Fibroblast of villous mesenchyme (primary cell): ENCODE results near the gene NPIPB6. TPM values are rescaled to one million over a fixed set of nuclear protein-coding genes. Genes with fewer than 3 reads are reported as not detected.
"Not testable (repeated sequence)": the region's sequence is repeated elsewhere in the genome, so short reads cannot be mapped to it uniquely, and the experiment has no call there.

Source experiments
- DNase-seq: peaks from one replicate; pipeline ENCODE4 v3.0.0-alpha.2; 2010; ENCODE audit warnings: low read depth
- H3K4me3 ChIP-seq: 2 replicates; pipeline ENCODE4 v1.5.1; 2011; ENCODE audit warnings: low read depth, mild to moderate bottlenecking, low read length
- total RNA-seq: library from RNA; depleted of rRNA; stranded (reverse); fragments of >200 nt; gene quantifications from 2 replicates; pipeline ENCODE4 v1.2.3, GENCODE V29; 2012

The NPIPB6 gene
- not detected in 2 replicates for total RNA-seq

- not testable (repeated sequence) for H3K4me3 ChIP-seq, DNase-seq
Observed at GRCh38 chr16:28363408-28363807, at the start of gene NPIPB6. TSS of gene NPIPB6 (minus strand) at chr16:28363508. CDS start at chr16:28362822, 686 bp downstream.

DNA sequence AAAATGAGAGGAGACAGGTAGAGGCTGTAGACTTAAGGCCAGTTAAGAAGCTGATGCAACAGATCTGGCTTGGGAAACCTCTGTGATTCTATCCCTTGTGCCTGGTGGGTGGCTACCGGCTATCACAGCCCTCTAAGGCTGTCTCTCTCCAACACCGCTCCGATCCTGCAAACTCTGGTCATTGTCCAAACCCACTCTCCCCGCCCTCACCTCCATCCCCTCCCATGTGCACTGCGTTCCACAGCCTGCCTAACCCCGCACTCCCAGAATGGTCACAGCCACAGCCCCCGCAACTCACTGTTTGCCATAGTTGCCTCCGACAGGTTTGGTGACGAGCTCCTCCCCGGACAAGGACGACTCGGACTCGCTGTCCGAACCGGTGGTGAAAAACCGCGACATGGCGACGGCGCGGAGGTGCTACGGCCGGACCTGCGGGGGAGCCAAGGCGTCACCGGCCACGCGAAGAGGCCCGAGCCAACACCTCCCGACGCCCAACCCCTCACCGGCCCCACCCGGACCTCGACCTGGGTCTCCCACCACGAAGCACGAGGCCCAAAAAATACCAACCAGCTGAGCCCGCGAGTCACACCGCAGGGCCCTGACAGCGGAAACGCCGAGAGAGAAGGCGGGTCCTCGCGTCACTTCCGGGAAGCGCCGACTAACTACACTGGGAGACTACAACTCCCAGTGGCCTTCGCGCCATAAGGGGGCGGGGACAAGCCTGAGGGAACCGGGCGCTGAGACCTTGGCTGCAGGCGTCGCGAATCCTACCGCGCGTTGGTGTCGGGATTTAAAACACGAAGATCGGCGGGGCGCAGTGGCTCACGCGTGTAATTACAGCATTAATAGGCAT lies 40.1 kb upstream of the NPIPB6 start, which contains the start of gene EIF3CL:
TSS of gene EIF3CL (minus strand) at position 622 of the 853 bp plus-strand sequence. CDS start at position 399, 223 bp downstream.
- peak within 1 kb of the TSS; percentile 48 for H3K4me3 ChIP-seq
- DNase-seq, result not testable (repeated sequence)

DNA sequence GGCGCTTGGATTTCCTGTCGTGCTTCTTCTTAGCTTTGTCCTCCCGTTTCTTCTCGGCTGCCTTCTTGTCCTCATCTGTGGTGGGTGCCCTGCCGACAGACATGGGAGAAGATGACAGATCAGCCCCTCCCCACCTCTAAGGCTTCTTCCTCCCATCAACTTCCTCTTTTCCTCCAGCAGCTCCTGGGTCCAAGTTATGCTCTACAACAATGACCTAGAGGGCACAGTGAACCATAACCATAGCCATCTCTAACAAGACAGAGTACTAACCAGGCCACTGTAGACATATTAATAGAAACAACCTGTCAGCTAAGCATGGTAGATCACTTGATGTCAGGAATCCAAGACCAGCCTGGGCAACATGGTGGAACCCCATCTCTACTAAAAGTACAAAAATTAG lies 28.7 kb upstream of the NPIPB6 start:
- not testable (repeated sequence) for H3K4me3 ChIP-seq, DNase-seq

- not testable (repeated sequence) for DNase-seq, H3K4me3 ChIP-seq
Observed at GRCh38 chr16:28382177-28382867, 19.0 kb upstream of the NPIPB6 start.

DNA sequence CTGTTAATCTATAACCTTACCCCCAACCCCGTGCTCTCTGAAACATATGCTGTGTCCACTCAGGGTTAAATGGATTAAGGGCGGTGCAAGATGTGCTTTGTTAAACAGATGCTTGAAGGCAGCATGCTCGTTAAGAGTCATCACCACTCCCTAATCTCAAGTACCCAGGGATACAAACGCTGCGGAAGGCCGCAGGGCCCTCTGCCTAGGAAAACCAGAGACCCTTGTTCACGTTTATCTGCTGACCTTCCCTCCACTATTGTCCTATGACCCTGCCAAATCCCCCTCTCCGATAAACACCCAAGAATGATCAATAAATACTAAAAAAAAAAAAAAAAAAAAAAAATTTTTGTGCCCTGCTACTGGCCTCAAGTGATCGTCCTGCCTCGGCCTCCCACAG lies 14.5 kb upstream of the NPIPB6 start:
- H3K4me3 ChIP-seq, DNase-seq: not testable (repeated sequence)

DNA sequence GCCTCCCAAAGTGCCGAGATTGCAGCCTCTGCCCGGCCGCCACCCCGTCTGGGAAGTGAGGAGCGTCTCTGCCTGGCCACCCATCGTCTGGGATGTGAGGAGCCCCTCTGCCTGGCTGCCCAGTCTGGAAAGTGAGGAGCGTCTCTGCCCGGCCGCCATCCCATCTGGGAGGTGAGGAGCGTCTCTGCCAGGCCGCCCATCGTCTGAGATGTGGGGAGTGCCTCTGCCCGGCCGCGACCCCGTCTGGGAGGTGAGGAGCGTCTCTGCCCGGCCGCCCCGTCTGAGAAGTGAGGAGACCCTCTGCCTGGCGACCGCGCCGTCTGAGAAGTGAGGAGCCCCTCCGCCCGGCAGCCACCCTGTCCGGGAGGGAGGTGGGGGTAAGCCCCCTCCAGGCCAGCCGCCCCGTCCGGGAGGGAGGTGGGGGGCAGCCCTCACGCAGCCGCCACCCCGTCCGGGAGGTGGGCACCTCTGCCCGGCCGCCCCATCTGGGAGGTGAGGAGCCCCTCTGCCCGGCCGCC lies 13.9 kb upstream of the NPIPB6 start:
- not testable (repeated sequence) for H3K4me3 ChIP-seq, DNase-seq

DNA sequence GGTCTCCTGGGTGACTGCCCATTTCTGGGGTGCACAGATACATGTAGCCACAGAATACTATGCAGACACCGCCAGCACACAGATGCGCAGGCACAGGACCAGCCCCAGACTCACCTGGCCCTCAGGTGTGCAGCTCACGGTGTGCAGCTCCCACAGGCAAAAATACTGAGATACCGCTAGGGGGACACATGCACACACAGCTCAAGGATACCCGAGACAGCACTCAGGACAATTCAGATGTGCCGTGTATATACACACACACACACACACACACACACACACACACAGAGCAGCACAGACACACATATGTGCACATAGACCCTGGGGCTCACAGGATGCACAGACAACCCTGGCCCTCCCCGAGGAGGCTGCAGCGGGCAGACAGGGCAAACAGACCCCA lies 11.8 kb upstream of the NPIPB6 start:
- H3K4me3 ChIP-seq, DNase-seq: not testable (repeated sequence)

GRCh38 chr16:28374281-28374680 lies 11.0 kb upstream of the NPIPB6 start:
- not testable (repeated sequence) for DNase-seq, H3K4me3 ChIP-seq

GRCh38 chr16:28367926-28368325 lies 4.6 kb upstream of the NPIPB6 start:
- not testable (repeated sequence) for H3K4me3 ChIP-seq, DNase-seq

- not testable (repeated sequence) for DNase-seq, H3K4me3 ChIP-seq
Observed at GRCh38 chr16:28364268-28365173, 1.2 kb upstream of the NPIPB6 start.

GRCh38 chr16:28362600-28362999 lies 708 bp downstream of the NPIPB6 start:
- DNase-seq, H3K4me3 ChIP-seq: not testable (repeated sequence)

GRCh38 chr16:28338230-28338629 lies 25.1 kb downstream of the NPIPB6 start:
- DNase-seq, H3K4me3 ChIP-seq: not testable (repeated sequence)

DNA sequence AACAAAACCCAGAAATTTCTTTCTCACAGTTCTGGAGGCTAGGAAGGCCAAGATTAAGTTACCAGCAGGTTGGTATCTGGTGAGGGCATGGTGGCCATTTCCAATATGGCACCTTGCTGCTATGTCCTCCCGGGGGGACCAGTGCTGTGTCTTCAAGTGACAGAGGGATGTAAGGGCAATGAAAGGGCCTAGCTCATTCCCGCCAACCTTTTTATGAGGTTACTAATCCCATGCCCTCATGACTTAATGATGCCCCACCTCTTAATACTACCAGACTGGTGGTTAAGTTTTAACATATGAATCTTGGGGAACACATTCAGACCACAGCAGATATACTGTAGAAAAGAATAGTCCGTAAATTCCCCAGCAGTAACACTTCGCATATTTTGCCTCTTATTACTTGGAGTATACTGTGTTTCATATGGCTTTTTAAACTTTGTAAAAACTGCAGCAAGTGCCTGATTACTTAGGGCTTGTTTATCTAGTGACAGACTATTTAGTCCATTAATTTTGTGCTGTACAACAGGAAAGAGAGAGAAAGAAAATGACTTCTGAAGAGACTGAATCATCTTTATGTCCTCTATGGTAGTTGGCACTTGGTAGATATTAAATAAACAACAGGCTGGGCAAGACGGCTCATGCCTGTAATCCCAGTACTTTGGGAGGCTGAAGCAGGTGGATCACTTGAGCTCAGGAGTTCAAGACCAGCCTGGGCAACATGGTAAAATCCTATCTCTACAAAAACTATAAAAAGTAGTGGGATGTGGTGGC lies 26.2 kb downstream of the NPIPB6 start:
- not testable (repeated sequence) for H3K4me3 ChIP-seq, DNase-seq

DNA sequence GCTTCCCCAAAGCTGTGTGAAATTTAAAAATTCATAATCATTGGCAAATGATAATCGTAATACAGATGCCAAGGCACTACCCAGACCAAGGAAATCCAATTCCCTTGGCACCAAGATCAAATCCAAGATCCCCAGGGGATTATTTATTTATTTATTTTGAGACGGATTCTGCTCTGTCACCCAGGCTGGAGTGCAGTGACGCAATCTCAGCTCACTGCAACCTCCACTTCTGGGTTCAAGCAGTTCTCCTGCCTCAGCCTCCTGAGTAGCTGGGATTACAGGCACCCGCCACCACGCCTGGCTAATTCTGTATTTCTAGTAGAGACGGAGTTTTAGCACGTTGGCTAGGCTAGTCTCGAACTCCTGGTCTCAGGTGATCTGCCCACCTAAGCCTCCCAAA lies 27.6 kb downstream of the NPIPB6 start:
- not testable (repeated sequence) for H3K4me3 ChIP-seq, DNase-seq

DNA sequence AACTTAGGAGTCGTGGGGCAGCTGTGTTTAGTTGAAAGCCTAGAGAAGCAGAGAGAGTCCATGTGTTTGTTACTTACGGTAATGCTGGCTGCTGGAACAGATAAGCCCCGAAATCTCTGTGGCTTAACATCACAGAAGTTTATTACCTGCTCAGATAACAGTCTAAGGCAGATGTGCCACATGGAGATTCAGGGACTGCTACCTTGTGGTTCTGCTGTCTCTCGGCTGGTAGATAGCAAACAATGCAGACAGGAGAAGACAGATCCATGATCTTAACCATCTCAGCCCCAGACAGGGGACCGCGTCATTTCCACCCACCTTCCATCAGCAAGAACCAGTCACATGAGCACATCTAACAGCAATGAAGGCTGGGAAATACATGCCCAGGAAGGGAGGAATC lies 30.7 kb downstream of the NPIPB6 start:
- not testable (repeated sequence) for H3K4me3 ChIP-seq, DNase-seq

DNA sequence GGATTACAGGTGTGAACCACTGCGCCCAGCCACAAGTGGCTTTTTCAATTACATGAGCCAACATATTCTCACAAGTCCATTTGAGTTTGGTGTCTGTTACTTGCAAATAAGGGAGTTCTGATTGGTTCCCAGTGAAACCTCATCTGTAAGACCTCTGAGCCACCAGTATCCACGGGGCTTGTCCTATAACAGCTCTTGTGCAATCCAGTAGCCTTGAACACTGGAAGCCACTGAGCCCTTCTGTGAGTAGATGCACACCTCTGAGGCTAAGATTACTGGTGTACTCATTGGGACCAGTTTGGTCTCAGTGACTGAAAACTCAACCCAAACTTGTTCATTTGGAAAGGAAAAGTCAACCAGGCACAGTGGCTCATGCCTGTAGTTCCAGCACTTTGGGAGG lies 32.3 kb downstream of the NPIPB6 start:
- DNase-seq, H3K4me3 ChIP-seq: not testable (repeated sequence)

GRCh38 chr16:28330232-28330631 lies 33.1 kb downstream of the NPIPB6 start:
- DNase-seq, H3K4me3 ChIP-seq: not testable (repeated sequence)
